OCI-LY7 (cell line): ENCODE measurements around the gene IQCC. TPM values are rescaled to one million over a fixed set of nuclear protein-coding genes. Genes with fewer than 3 reads are reported as not detected.

Source experiments
- BruUV-seq: library from RNA; stranded (reverse); fragments of 400-500 nt; replicated peaks from 2 replicates; lab custom pipeline; 2021; lab: Mats Ljungman, UMichigan
- CTCF ChIA-PET: fragments of 300-600 bp; sonication (Branson Sonifier 250); formaldehyde crosslinking; loops from one replicate; lab custom pipeline; 2022; ENCODE audit warnings: antibody characterized with exemption; ENCODE audit not compliant: unreplicated experiment; lab: Charles Lee
- POLR2A ChIA-PET: fragments of 300-600 bp; sonication (Branson Sonifier 250); formaldehyde crosslinking; loops from one replicate; lab custom pipeline; 2022; ENCODE audit warnings: antibody characterized with exemption; lab: Charles Lee
- DNase-seq: peaks from one replicate; pipeline ENCODE4 v3.0.0-alpha.2; 2015; ENCODE audit warnings: low spot score
- H2AFZ ChIP-seq: fragments of 200-600 bp; sonication (generic), shearing (Covaris generic); 2 replicates; pipeline ENCODE4 v1.6.1; 2014; ENCODE audit warnings: mild to moderate bottlenecking, antibody characterized with exemption, low read length, moderate library complexity
- H3K27ac ChIP-seq: fragments of 200-600 bp; sonication (generic); 2 replicates; pipeline ENCODE4 v1.5.1; 2014; ENCODE audit warnings: mixed run types, low read depth, mild to moderate bottlenecking, moderate library complexity, low read length, inconsistent platforms; ENCODE audit not compliant: poor library complexity, severe bottlenecking
- H3K36me3 ChIP-seq: fragments of 200-600 bp; sonication (generic); 2 replicates; pipeline ENCODE4 v1.6.1; 2014; ENCODE audit warnings: mild to moderate bottlenecking, antibody characterized with exemption, low read length, moderate library complexity, mixed read lengths; ENCODE audit not compliant: insufficient read depth
- H3K4me1 ChIP-seq: fragments of 200-600 bp; sonication (generic); 2 replicates; pipeline ENCODE4 v1.5.1; 2014; ENCODE audit warnings: mild to moderate bottlenecking, low read length; ENCODE audit not compliant: insufficient read depth, poor library complexity, severe bottlenecking
- H3K4me2 ChIP-seq: fragments of 200-600 bp; sonication (generic); 2 replicates; pipeline ENCODE4 v1.6.1; 2014; ENCODE audit warnings: mild to moderate bottlenecking, low read length
- H3K4me3 ChIP-seq: fragments of 200-600 bp; sonication (generic); 2 replicates; pipeline ENCODE4 v1.5.1; 2014; ENCODE audit warnings: mild to moderate bottlenecking, low read depth, low read length; ENCODE audit not compliant: poor library complexity, severe bottlenecking
- H3K79me2 ChIP-seq: fragments of 200-600 bp; sonication (generic); 2 replicates; pipeline ENCODE4 v1.6.1; 2016; ENCODE audit warnings: low read depth, mild to moderate bottlenecking, low read length, moderate library complexity, mixed read lengths; ENCODE audit not compliant: insufficient read depth
- H3K9me2 ChIP-seq: fragments of 200-600 bp; sonication (generic); 2 replicates; pipeline ENCODE4 v1.6.1; 2016; ENCODE audit warnings: mild to moderate bottlenecking, low read length, mixed read lengths; ENCODE audit not compliant: insufficient read depth
- H3K9me3 ChIP-seq: fragments of 200-600 bp; sonication (generic); 2 replicates; pipeline ENCODE4 v1.6.1; 2014; ENCODE audit warnings: mild to moderate bottlenecking, mixed run types, low read length, mixed read lengths
- H4K20me1 ChIP-seq: fragments of 200-600 bp; sonication (generic); 2 replicates; pipeline ENCODE4 v1.6.1; 2014; ENCODE audit warnings: mild to moderate bottlenecking, antibody characterized with exemption, low read length, moderate library complexity, mixed read lengths; ENCODE audit not compliant: insufficient read depth
- CTCF ChIP-seq: fragments of 200-600 bp; sonication (generic); conservative IDR thresholded peaks from 2 replicates; pipeline ENCODE4 v1.5.1; 2014; ENCODE audit warnings: mild to moderate bottlenecking, antibody characterized with exemption, low read length, moderate library complexity, mixed read lengths
- EZH2phosphoT487 ChIP-seq: fragments of 200-600 bp; sonication (generic); IDR thresholded peaks from 2 replicates; pipeline ENCODE4 v1.6.1; 2018; ENCODE audit warnings: low read depth, borderline replicate concordance, mild to moderate bottlenecking, mixed run types, antibody characterized with exemption, low read length, moderate library complexity, mixed read lengths
- intact Hi-C: fragments of 100-400 bp; cut with micrococcal nuclease; formaldehyde crosslinking; loops from one replicate; pipeline ENCODE4 v1.10.0; 2022; ENCODE audit not compliant: unreplicated experiment
- total RNA-seq, 2 experiments: library from RNA; depleted of rRNA in 1 of 2; stranded (reverse); fragments of >200 nt in 1 of 2; shearing (Covaris generic) in 1 of 2; gene quantifications; 2 replicates each; pipeline ENCODE4 v1.2.3, GENCODE V29; 2014 to 2022

Gene IQCC
- total RNA-seq, 2 experiments from 2014 or later = 8.0 to 14.5 TPM

DNA sequence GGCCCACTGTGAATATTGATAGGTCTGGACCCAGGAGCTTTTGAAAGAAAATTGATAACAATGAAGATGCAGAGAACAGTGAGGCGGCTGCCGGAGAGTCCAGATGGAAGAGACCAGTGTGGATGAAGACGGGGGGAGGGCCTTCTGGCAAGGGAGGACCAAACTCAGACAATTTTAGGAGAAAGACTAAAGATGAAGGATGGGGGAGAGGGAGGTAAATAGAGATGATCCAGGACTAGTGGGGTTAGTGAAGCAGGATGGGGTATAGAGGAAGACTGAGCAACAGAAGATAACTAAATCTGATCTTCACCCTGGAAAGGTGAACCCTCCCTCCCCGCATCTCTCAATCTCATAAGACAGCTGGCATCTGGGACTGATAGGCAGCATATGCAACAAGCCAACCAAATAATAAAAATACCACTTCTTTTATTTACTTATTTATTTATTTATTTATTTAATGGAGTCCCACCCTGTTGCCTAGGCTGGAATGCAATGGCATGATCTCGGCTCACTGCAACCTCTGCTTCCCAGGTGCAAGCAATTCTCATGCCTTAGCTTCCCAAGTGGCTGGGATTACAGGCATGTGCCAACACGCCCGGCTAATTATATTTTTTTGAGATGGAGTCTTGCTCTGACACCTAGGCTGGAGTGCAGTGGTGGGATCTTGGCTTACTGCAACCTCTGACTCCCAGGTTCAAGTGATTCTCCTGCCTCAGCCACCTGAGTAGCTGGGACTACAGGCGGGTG, 27.3 kb downstream of the IQCC start:
- no peak overlapping the region for H3K27ac ChIP-seq
- TF ChIP-seq CTCF = no peak
- no peak for TF ChIP-seq EZH2phosphoT487
- no peak overlapping the region for H3K4me2 ChIP-seq
- H2AFZ ChIP-seq = no peak overlapping the region
- H3K9me2 ChIP-seq = no peaks in the 10 kb centered on the region
- H3K36me3 ChIP-seq = peaks cover 65% of the 10 kb centered on the region
- no peaks in the 10 kb centered on the region for H4K20me1 ChIP-seq
- DNase-seq = no peak
- CTCF ChIA-PET = no interaction called here
- H3K9me3 ChIP-seq = no peaks in the 10 kb centered on the region
- POLR2A ChIA-PET = no interaction called here
- intact Hi-C loops = no loop called here
- no peaks in the 10 kb centered on the region for H3K4me1 ChIP-seq
- no peak overlapping the region for H3K4me3 ChIP-seq
- BruUV-seq = no TSS peak
- H3K79me2 ChIP-seq = no peaks in the 10 kb centered on the region

DNA sequence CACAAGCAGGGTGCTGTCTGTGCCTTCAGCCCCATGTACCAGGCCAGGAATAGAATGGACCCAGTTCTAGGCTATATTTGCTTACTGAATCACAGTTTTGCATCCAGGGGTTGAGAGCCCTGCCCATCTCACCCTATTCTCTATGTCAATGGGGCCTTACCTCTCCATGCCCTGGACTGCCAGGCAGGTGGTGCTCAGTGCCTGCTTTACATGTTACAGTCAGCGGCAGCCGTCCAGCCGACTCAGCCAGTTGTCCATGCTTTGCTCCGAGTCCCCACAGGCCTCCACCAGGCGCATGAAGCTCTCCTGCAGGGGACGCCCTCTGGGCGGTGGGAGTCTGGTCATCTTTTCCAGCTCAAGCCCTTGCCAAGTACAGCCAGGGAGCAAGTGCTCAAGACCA, 29.3 kb downstream of the IQCC start:
- Histone ChIP-seq H3K4me2 (no peak overlapping the region), H3K79me2 (no peaks in the 10 kb centered on the region), H3K4me1 (peaks cover 7% of the 10 kb centered on the region), H2AFZ (no peak overlapping the region), H3K27ac (no peak overlapping the region), H3K36me3 (peaks cover 46% of the 10 kb centered on the region), H4K20me1 (no peaks in the 10 kb centered on the region), H3K9me2 (no peaks in the 10 kb centered on the region), H3K4me3 (no peak overlapping the region), H3K9me3 (no peaks in the 10 kb centered on the region)
- BruUV-seq = no TSS peak
- ChIA-PET POLR2A (no interaction called here), CTCF (no interaction called here)
- no peak for TF ChIP-seq CTCF
- no peak for TF ChIP-seq EZH2phosphoT487
- DNase-seq = no peak
- intact Hi-C loops = no loop called here

DNA sequence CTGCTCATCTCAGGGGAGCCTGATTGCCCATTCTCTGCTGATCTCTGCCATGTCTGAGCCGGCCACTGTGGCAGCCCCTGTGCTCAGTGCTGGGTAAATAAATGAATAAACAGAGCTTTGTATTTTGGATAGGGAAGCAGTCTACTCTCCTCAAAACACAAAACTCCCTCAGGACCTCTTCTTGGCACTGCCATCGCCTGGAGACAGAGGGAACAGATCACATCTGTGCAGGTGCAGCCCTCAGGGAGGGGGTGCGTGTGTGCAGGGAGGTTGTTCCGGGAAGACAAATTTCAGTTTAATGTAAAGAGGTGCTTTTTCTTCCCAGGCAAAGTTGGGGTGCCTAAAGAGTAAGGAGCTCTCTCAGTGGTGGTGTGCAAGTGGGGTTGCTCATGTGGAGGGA, 33.9 kb downstream of the IQCC start:
- no peak overlapping the region for H3K4me3 ChIP-seq
- DNase-seq = no peak
- no peak overlapping the region for H2AFZ ChIP-seq
- H4K20me1 ChIP-seq = no peaks in the 10 kb centered on the region
- POLR2A ChIA-PET = interaction anchor here (2.0 kb wide), 1 partner anchor 12 kb away, joined by 4 read pairs; the partner anchor contains the start of gene LCK
- H3K9me3 ChIP-seq = no peaks in the 10 kb centered on the region
- H3K36me3 ChIP-seq = peaks cover 7% of the 10 kb centered on the region; the same call in 1 of the 2 replicates
- TF ChIP-seq EZH2phosphoT487 (no peak), CTCF (peak; percentile 31; the same call in 1 of the 2 replicates)
- BruUV-seq = no TSS peak
- no peaks in the 10 kb centered on the region for H3K9me2 ChIP-seq
- no peaks in the 10 kb centered on the region for H3K79me2 ChIP-seq
- CTCF ChIA-PET = interaction anchor here (0.6 kb wide), 1 partner anchor 17 kb away, joined by 3 read pairs; no protein-coding TSS in a partner anchor
- intact Hi-C loops = no loop called here
- no peak overlapping the region for H3K4me2 ChIP-seq
- H3K27ac ChIP-seq = no peak overlapping the region
- peaks cover 35% of the 10 kb centered on the region for H3K4me1 ChIP-seq
